HG03442 (cell line): ENCODE measurements around the gene PRM2.

Experiments used
- ATAC-seq: cut with Tn5 transposase; IDR thresholded peaks from one replicate; pipeline ENCODE4 v1.9.1; 2021; ENCODE audit warnings: mild to moderate bottlenecking, moderate library complexity; ENCODE audit not compliant: unreplicated experiment

The PRM2 gene

GRCh38 chr16:11232852-11233726, 43.2 kb downstream of the PRM2 start:
- peak; percentile 57 for ATAC-seq

GRCh38 chr16:11232302-11232851, 43.9 kb downstream of the PRM2 start:
- no peak for ATAC-seq

DNA sequence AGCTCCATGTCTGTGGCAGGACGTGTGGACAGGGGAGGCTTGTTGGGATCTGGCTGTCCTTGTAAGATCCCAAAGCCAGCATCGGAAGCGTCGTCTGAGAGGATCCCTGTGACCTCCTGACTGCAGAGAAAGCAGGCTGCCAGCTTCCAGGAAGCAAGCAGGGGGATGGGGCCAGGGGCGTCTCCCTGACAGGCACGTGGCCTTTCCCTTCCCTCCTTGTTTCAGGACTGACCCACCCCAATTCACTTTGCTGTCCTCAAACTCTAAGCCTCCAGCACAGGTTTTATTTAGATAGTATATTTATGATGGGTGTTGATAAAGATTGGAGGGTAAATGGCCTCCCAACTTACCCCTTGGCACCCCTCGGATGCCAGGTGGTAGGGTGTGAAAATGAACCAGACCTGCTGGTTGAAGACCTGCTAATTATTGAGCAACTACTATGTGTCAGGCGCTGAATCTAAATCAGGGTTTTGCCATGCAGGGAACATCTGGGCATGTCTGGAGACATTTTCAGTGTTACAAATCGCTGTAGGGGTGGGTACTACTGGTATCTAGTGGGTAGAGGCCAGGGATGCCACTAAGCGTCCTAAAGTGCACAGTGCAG, 44.8 kb downstream of the PRM2 start:
- ATAC-seq: no peak

DNA sequence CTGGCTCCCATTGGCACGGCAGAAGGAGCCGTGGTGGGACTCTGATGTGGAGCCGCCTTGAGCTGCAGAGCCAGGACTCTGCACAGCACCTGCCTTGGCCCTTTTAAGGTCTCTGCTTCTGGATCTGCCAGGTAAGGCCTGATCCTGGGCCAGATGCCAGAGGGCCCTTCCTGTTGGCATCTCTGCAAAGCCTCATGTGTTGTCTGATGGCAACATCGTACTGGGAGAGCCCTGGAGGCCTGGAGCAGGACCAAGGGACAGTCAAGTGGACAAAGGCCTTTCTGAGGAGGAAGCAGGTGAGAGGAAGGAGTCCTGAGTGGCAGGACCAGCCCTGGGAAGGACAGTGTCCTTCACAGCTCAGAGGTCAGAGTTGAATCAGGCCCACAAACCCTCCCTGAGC, 46.4 kb downstream of the PRM2 start:
- no peak for ATAC-seq

DNA sequence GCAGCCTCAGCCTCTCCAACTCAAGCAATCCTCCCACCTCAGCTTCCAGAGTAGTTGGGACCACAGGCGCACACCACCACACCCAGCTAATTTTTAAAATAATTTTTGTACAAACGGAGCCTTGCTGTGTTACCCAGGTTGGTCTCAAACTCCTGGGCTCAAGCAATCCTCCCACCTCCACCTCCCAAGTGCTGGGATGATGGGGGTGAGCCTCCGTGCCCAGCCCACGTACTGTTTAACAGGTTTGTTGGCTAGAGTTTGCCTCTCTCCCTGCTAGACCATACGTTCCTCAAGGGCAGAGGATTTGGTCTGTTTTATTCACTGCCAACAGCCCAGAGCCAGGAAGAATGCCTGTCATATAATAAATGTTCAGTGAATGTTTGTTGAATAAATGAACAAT, 46.8 kb downstream of the PRM2 start:
- no peak for ATAC-seq

GRCh38 chr16:11225677-11226549, 50.4 kb downstream of the PRM2 start:
- ATAC-seq: no peak
